DMS 273 treated with DMSO at 0.1 percent for 48 hours (cell line): ENCODE results near the gene YTHDF2.
A peak's percentile ranks its signal among the peaks of the same experiment; 100 is the strongest.

ENCODE experiments used
- DNase-seq: peaks from one replicate; lab custom pipeline; 2025; lab: John Stamatoyannopoulos, UW

The YTHDF2 gene

GRCh38 chr1:28801461-28801860 is 64.7 kb downstream of the YTHDF2 start:
- no peak for DNase-seq

- no peak for DNase-seq
Observed at GRCh38 chr1:28803051-28803450, 66.3 kb downstream of the YTHDF2 start.

GRCh38 chr1:28803662-28804061 is 66.9 kb downstream of the YTHDF2 start:
- DNase-seq = no peak

- DNase-seq = peak; percentile 89
Observed at GRCh38 chr1:28804071-28804470, 67.3 kb downstream of the YTHDF2 start.

- DNase-seq = peak; percentile 19
Observed at GRCh38 chr1:28807046-28807445, 70.3 kb downstream of the YTHDF2 start.

GRCh38 chr1:28807986-28808385 is 71.2 kb downstream of the YTHDF2 start:
- DNase-seq = no peak

DNA sequence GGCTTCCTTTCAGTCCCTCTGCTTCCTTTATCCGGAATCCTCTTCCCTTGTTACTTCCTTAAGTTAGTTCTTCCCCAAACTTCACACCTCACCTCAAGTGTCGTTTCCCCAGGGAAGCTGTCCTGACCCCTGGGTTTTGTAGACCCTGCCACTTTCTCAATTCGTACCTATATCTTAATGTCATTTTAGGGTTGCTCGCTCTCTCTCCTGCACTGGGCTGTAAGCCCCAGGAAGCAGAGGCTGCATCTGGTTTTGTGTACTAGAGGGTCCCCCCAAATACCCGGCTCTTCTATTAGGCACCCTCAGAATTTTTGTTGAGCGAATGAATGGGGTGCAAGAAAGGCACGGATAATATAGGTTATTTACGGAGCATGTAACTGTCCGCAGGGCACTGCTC is 74.6 kb downstream of the YTHDF2 start:
- DNase-seq = no peak

GRCh38 chr1:28811766-28812668 is 75.3 kb downstream of the YTHDF2 start, which contains the start of gene OPRD1:
Gene OPRD1 (plus strand): TSS chr1:28812170. CDS start chr1:28812384, 214 bp downstream.
- DNase-seq = no peak

GRCh38 chr1:28812669-28813468 is 76.1 kb downstream of the YTHDF2 start:
- peak; percentile 83 for DNase-seq

DNA sequence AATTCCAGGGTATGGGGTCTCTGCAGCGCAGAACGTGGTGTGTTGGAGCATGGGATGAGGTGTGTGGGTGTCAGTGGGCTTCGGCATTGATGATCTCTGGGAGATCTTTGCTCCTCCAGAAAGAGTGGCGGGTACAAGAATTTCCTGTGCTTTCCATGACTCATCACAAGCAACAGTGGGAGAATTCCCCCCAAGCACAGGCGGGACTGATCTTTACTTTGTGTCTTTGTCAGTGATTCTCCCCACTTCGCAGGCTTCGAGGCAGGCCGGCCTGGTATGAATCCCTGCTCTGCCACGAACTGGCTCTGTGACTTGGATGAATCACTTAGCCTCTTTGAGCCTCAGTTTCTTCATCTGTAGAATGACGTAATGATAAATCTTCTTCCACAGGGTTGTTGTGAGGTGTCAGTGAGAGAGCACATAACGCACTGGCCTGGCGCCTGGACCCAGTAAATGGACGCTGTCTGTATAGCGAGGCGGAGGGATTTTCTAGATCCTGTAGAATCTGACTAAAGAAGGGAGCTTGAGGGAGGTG is 77.3 kb downstream of the YTHDF2 start:
- DNase-seq = no peak

GRCh38 chr1:28815533-28816185 is 78.9 kb downstream of the YTHDF2 start:
- no peak for DNase-seq

GRCh38 chr1:28817133-28817532 is 80.4 kb downstream of the YTHDF2 start:
- no peak for DNase-seq

DNA sequence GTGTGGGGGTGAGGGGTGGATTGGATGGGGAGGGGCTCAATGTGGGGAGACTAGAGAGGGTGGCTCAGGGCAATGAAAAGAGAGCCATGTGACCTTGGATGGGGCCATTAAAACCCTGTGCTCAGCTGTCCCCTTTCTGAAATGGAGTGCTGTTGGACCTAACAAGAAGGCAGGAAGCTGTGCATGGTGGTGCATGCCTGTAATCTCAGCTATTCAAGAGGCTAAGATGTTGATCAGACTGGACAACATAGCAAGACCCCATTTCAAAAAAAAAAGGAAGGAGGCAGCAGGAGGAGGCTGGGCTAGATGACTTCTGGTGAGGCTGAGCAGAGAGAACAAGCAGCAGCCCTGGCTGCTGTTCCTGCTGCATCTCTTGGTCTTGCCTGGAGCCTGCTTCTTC is 82.3 kb downstream of the YTHDF2 start:
- no peak for DNase-seq
